Measurements from ENCODE around the gene PTPRM. TPM values are rescaled to one million over a fixed set of nuclear protein-coding genes. Genes with fewer than 3 reads are reported as not detected.

The PTPRM gene
- total RNA-seq, 1 donor = 84.7 TPM

DNA sequence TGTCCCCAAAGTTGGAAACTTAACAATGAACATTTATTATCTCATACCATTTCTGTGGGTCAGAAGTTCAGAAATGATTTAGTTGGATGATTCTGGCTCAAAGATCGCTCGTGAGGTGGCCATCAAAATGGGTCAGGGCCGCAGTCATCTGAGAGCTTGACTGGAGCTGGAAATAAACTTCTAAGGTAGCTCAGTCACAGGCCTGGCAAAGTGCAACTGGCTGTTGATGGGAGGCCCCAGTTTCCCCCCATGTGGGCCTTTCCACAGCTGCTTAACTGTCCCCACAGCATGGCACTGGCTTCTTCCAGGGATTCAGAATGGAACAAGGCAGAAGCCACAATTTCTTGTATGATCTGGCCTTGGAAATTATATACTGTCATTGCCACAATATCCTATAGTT is 842.0 kb downstream of the PTPRM start:
- no peaks in the 10 kb centered on the region for H3K4me1 ChIP-seq (ENCODE audit: insufficient read depth, low read length)
- no peaks in the 10 kb centered on the region for H4K20me1 ChIP-seq (ENCODE audit: insufficient read depth, low read length)
- peaks cover 5% of the 10 kb centered on the region for H3K9me3 ChIP-seq (ENCODE audit: low read depth, low read length)
- H3K27me3 ChIP-seq (ENCODE audit: insufficient read depth, low read length) = no peaks in the 10 kb centered on the region
- TF ChIP-seq, protein P1, sequence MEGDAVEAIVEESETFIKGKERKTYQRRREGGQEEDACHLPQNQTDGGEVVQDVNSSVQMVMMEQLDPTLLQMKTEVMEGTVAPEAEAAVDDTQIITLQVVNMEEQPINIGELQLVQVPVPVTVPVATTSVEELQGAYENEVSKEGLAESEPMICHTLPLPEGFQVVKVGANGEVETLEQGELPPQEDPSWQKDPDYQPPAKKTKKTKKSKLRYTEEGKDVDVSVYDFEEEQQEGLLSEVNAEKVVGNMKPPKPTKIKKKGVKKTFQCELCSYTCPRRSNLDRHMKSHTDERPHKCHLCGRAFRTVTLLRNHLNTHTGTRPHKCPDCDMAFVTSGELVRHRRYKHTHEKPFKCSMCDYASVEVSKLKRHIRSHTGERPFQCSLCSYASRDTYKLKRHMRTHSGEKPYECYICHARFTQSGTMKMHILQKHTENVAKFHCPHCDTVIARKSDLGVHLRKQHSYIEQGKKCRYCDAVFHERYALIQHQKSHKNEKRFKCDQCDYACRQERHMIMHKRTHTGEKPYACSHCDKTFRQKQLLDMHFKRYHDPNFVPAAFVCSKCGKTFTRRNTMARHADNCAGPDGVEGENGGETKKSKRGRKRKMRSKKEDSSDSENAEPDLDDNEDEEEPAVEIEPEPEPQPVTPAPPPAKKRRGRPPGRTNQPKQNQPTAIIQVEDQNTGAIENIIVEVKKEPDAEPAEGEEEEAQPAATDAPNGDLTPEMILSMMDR (IDR thresholded peaks at IDR 0.05; ENCODE audit: extremely low read depth, low read depth, low read length) = no peak
- no peak overlapping the region for H2AFZ ChIP-seq (ENCODE audit: low read length)
- H3K36me3 ChIP-seq (ENCODE audit: insufficient read depth, low read length) = no peaks in the 10 kb centered on the region
- no peak overlapping the region for H3K4me3 ChIP-seq (ENCODE audit: insufficient read depth, low read length)
- no peaks in the 10 kb centered on the region for H3K79me2 ChIP-seq (ENCODE audit: insufficient read depth, low read length)
- no peak overlapping the region for H3K4me2 ChIP-seq (ENCODE audit: insufficient read depth, low read length)
- no peak overlapping the region for H3K27ac ChIP-seq (ENCODE audit: low read depth, low read length)
- no peak for DNase-seq (ENCODE audit: insufficient read length, low spot score, missing footprints)

DNA sequence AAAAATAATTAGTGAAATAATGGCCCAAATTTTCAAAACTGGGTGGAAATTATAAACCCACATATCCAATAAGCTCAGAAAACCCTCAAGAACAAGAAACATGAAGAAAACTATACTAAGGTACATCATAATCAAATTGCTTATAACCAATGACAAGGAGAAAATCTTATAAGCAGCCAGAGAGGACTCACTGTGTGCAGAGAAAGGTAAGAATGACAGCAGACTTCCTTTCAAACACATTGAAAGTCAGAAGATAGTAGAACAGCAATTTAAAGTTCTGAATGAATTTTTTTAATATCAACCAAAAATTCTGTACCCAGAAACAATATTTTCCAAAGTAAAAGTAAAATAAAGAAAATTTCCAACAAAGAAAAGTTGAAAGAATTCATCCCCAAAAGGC is 844.4 kb downstream of the PTPRM start:
- Histone ChIP-seq H3K4me2 (ENCODE audit: insufficient read depth, low read length) (no peak overlapping the region), H2AFZ (ENCODE audit: low read length) (no peak overlapping the region)

DNA sequence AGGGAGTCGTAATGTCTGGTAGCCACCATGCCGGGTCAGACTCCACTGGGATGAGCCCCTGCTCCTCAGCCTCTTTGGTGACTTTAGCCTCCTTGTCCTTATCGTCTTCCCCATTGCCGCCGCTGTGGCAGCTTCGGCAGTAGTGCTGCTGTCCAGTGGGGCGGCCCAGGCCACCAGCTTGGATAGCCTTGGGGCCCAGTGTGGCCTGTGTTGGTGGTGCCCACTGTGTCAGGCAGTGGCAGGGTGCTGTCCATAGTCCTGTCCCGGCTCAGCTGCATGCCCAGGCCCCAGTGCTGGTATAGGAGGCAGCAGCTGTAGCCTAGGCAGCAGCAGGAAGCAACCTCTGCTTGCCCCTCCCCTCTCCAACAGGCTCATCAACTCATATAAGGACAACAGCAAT is 845.0 kb downstream of the PTPRM start:
- no peaks in the 10 kb centered on the region for H3K4me1 ChIP-seq (ENCODE audit: insufficient read depth, low read length)
- H3K4me2 ChIP-seq (ENCODE audit: insufficient read depth, low read length) = no peak overlapping the region
- H4K20me1 ChIP-seq (ENCODE audit: insufficient read depth, low read length) = no peaks in the 10 kb centered on the region
- H3K36me3 ChIP-seq (ENCODE audit: insufficient read depth, low read length) = no peaks in the 10 kb centered on the region
- peaks cover 11% of the 10 kb centered on the region for H3K27me3 ChIP-seq (ENCODE audit: insufficient read depth, low read length)
- H3K27ac ChIP-seq (ENCODE audit: low read depth, low read length) = no peak overlapping the region
- H2AFZ ChIP-seq (ENCODE audit: low read length) = no peak overlapping the region
- H3K9me3 ChIP-seq (ENCODE audit: low read depth, low read length) = peaks cover 5% of the 10 kb centered on the region
- H3K4me3 ChIP-seq (ENCODE audit: insufficient read depth, low read length) = no peak overlapping the region
- no peaks in the 10 kb centered on the region for H3K79me2 ChIP-seq (ENCODE audit: insufficient read depth, low read length)
- DNase-seq (ENCODE audit: insufficient read length, low spot score, missing footprints) = no peak
- TF ChIP-seq, protein P1 (IDR thresholded peaks at IDR 0.05; ENCODE audit: extremely low read depth, low read depth, low read length) = no peak

More for the DNA sequence above, 844.4 kb downstream of the PTPRM start:
- Histone ChIP-seq H3K9me3 (ENCODE audit: low read depth, low read length) (peaks cover 5% of the 10 kb centered on the region), H4K20me1 (ENCODE audit: insufficient read depth, low read length) (no peaks in the 10 kb centered on the region), H3K4me1 (ENCODE audit: insufficient read depth, low read length) (no peaks in the 10 kb centered on the region), H3K36me3 (ENCODE audit: insufficient read depth, low read length) (no peaks in the 10 kb centered on the region), H3K27ac (ENCODE audit: low read depth, low read length) (no peak overlapping the region), H3K27me3 (ENCODE audit: insufficient read depth, low read length) (peaks cover 11% of the 10 kb centered on the region), H3K79me2 (ENCODE audit: insufficient read depth, low read length) (no peaks in the 10 kb centered on the region), H3K4me3 (ENCODE audit: insufficient read depth, low read length) (no peak overlapping the region)
- no peak for DNase-seq (ENCODE audit: insufficient read length, low spot score, missing footprints)
- TF ChIP-seq, protein P1 (IDR thresholded peaks at IDR 0.05; ENCODE audit: extremely low read depth, low read depth, low read length) = no peak

DNA sequence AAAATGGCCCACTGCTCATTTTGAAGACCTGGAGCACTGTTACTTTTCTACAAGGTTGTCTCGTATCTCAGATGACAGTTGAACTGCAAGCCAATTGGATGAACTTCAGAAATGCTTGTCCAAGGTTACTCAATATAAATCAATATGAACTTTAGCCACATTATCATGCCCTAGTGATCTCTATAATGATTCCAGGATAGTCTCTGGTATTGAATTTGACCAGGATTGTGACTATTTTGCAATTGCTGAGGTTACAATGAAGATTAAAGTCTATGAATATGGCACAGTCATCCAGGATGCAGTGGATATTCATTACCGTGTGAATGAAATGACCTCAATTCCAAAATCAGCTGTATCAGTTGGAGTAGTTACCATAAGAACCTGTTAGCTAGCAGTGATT is 846.1 kb downstream of the PTPRM start:
- Histone ChIP-seq H3K36me3 (ENCODE audit: insufficient read depth, low read length) (no peaks in the 10 kb centered on the region), H3K4me3 (ENCODE audit: insufficient read depth, low read length) (no peak overlapping the region), H4K20me1 (ENCODE audit: insufficient read depth, low read length) (no peaks in the 10 kb centered on the region), H3K27ac (ENCODE audit: low read depth, low read length) (no peak overlapping the region), H3K4me1 (ENCODE audit: insufficient read depth, low read length) (no peaks in the 10 kb centered on the region), H3K27me3 (ENCODE audit: insufficient read depth, low read length) (peaks cover 14% of the 10 kb centered on the region), H3K4me2 (ENCODE audit: insufficient read depth, low read length) (no peak overlapping the region), H2AFZ (ENCODE audit: low read length) (no peak overlapping the region), H3K79me2 (ENCODE audit: insufficient read depth, low read length) (no peaks in the 10 kb centered on the region), H3K9me3 (ENCODE audit: low read depth, low read length) (peaks cover 5% of the 10 kb centered on the region)
- TF ChIP-seq, protein P1 (IDR thresholded peaks at IDR 0.05; ENCODE audit: extremely low read depth, low read depth, low read length) = no peak
- no peak for DNase-seq (ENCODE audit: insufficient read length, low spot score, missing footprints)

All from osteoblast (primary cell).